Stimulated activated CD8-positive, alpha-beta memory T cell treated with anti-CD3 and anti-CD28 coated beads, Interleukin-2, amount 100 ng/mL, for 48 hours (primary cell): ENCODE results near the gene XPR1.

Experiments used
- DNase-seq, 2 donors: peaks; one replicate each; pipeline ENCODE4 v3.0.0-alpha.2; 2020; ENCODE audit warnings: low read depth in 2 of 2

XPR1 gene

GRCh38 chr1:180932378-180932777 is 300.6 kb downstream of the XPR1 start:
- DNase-seq, result no peak

DNA sequence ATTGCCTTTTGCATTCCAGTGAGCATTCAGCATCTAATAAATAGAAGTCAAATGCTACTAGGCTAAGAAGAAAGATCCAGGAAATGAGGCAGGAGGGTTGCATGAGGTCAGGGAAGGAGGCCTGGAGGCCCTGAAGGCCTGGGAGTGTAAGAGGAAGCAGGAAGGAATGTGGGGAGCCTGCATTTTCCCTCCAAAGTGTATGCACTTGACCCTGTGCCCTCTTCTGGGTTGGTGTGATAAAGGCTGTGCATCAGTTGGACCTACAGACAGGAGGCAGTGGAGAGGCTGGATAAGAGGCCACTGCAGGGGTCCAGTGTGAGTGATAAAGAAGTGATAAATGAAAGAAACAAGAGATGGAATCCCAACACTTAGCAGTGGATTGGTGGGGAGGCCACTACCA is 301.3 kb downstream of the XPR1 start:
- no peak for DNase-seq

DNA sequence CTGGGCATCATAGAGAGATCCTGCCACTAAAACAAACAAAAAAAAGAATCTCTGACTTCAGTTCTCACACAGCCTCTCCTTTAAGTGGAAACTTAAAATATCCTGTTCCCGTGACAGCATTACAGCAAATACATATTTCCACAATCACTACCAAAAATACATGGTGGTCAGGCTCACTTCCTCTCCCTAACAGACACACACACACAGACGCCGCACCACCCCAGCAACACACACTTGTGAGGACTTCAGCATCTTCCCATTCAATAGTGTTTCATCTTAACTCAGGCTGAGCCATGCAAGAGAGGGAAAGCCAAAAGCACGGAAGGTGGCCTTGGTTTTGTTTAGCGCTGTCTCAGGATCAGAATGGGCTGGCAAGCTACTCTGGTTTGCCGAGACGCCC is 302.7 kb downstream of the XPR1 start:
- no peak for DNase-seq

DNA sequence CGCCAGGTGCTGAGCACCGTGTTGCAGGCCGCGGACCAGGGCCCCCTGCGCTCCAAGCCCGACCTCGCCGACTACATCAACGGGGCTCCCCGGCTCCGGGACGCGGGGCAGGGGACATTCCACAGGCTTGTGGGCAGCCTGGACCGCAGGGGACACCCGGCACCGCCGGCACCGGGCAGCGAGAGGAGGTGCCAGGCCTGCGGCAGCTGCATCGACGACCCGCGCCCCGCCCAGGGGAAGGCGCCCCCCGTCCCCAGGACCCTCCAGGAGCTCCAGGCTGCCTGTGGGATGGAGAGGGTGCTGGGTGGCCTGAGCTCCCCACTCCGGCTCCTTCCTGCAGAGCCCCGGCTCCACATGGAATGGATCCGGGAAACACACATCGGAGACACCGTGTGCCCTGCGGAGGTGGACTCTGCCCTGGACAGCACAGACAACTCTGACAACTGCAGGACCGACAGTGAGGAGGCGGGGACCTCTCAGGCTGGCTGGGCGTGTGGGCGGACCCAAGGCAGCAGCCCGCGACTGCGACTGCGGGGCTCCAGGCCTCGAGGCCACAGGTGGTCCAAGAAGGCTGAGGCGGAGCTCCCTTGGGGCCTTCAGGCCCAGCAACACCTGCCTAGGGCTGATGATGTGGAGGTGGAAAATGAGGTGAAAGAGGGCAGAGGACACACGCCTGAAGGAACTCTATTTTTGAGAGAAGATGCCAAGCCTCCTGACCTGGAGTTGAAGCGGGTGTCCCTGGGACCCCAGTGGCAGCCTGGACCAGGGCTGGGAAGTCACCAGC is 303.7 kb downstream of the XPR1 start:
- no peak for DNase-seq

- DNase-seq, result no peak
These were observed 304.5 kb downstream of the XPR1 start for GRCh38 chr1:180936110-180937011.

DNA sequence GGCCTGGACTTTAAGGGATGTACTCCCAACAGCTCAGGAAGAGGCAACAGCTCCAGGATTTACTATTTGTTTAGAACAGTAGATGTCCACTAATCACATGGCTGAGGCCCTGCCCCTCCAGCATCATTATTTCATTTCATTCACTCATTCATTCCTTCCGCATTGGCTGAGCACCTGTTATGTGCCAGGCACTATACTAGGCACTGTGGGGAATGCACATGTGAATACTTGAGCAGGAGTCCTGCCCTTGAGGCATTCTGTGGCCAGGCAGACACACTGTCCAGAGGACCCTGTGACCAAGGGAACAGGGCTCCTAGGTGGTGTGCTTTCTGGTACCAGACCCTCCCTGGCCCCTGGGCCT is 305.2 kb downstream of the XPR1 start:
- DNase-seq, result no peak

GRCh38 chr1:180937624-180938225 is 305.9 kb downstream of the XPR1 start:
- no peak for DNase-seq

GRCh38 chr1:180939073-180939710 is 307.4 kb downstream of the XPR1 start:
- DNase-seq, result no peak

- no peak for DNase-seq
These were observed 307.9 kb downstream of the XPR1 start for GRCh38 chr1:180939711-180940103.
